ENCODE results near the gene UBE2D1.

DNA sequence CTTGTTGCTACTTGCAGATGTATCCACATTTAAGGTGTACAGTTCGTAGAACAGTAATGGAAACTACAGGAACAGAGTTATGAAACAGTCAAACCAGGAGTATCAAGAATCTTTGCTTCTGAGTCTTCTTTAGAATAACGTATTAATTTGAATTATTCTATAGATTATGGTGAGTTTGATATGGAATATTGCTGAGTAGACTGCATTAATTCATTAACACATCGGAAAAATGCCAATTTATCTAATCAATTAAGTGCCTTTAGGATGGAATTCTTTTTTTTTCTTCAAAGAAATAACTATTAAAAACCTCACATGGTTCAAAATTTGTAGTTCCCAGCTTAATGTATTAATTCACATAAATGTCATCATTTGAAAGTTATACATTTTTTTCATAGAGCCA lies 54.2 kb downstream of the UBE2D1 start:
- TF ChIP-seq, protein P1, sequence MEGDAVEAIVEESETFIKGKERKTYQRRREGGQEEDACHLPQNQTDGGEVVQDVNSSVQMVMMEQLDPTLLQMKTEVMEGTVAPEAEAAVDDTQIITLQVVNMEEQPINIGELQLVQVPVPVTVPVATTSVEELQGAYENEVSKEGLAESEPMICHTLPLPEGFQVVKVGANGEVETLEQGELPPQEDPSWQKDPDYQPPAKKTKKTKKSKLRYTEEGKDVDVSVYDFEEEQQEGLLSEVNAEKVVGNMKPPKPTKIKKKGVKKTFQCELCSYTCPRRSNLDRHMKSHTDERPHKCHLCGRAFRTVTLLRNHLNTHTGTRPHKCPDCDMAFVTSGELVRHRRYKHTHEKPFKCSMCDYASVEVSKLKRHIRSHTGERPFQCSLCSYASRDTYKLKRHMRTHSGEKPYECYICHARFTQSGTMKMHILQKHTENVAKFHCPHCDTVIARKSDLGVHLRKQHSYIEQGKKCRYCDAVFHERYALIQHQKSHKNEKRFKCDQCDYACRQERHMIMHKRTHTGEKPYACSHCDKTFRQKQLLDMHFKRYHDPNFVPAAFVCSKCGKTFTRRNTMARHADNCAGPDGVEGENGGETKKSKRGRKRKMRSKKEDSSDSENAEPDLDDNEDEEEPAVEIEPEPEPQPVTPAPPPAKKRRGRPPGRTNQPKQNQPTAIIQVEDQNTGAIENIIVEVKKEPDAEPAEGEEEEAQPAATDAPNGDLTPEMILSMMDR (IDR thresholded peaks at IDR 0.05; ENCODE audit: extremely low read depth in 1 of 2, insufficient read depth in 1 of 2, low read depth in 1 of 2, low read length in 2 of 2) = no peak
- TF ChIP-seq MYC (IDR thresholded peaks at IDR 0.05; ENCODE audit: low read depth, low read length) = no peak
